ENCODE measurements around the gene ACP6. TPM values are rescaled to one million over a fixed set of nuclear protein-coding genes. Genes with fewer than 3 reads are reported as not detected.

The ACP6 gene
- total and polyA plus RNA-seq, 2 of the 13 experiments (the other 11 are each of a cell fraction or from before 2014, with no cell fraction given), result 18.1 to 33.7 TPM

DNA sequence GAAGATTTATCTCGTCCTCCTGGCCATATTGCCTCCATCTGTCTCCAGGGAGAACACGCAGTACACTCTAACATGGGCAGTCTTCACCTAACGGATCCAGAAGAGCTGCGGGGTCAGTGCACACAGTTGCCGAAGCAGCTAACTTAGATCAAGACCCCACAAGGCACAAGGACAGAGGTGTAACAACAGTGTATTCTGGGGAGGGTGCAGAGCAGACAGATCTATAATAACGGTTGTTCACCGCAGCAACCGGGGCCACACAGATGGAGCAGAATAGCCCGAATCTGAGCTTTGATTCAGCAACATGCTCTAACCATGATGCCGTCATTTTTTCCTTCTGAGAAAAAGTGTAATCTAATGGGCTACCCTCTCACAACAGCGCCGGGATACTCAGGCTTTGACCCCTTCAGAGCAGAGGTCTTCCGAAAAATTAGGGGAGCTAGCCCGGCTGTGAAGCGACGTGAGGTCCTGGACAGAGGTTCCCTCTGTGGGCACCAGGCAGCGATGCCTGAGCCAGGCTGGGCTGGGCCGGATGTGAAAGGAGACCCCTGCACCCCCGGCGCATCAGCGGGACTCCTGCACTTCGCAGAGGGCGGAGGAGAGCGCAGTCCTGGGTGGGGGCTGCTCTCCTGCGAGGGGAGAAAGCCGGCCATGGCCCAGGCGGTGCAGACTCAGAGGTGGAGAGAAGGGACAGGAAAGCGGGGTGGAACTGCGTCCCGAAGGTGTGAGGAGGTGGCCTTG lies 71.5 kb downstream of the ACP6 start (continued):
- TF ChIP-seq ZNF737 (CRISPR knock-in tag; IDR thresholded peaks at IDR 0.05; ENCODE audit: borderline replicate concordance) (no peak), SMC3 (IDR thresholded peaks at IDR 0.05; ENCODE audit: low read length) (no peak), SIX1 (CRISPR knock-in tag; IDR thresholded peaks at IDR 0.05; ENCODE audit: borderline replicate concordance) (no peak), SIX4 (CRISPR knock-in tag; IDR thresholded peaks at IDR 0.05) (no peak), JUN (CRISPR knock-in tag; IDR thresholded peaks at IDR 0.05) (no peak), ZNF672 (CRISPR knock-in tag; IDR thresholded peaks at IDR 0.05) (no peak), ZNF780A (CRISPR knock-in tag; IDR thresholded peaks at IDR 0.05) (no peak), ZC3H13 (CRISPR knock-in tag; IDR thresholded peaks at IDR 0.05) (no peak), ZNF772 (CRISPR knock-in tag; IDR thresholded peaks at IDR 0.05) (no peak), ZBTB7A (CRISPR knock-in tag; IDR thresholded peaks at IDR 0.05) (peak; percentile 59; the same call in 1 of the 2 replicates), TEAD3 (CRISPR knock-in tag; optimal IDR thresholded peaks at IDR 0.05; ENCODE audit: borderline replicate concordance) (no peak), KDM5B (CRISPR knock-in tag; IDR thresholded peaks at IDR 0.05; ENCODE audit: borderline replicate concordance) (peak; percentile 47; the same call in 1 of the 2 replicates), SMYD3 (CRISPR knock-in tag; IDR thresholded peaks at IDR 0.05) (no peak), JUND (CRISPR knock-in tag; IDR thresholded peaks at IDR 0.05) (no peak), ZNF256 (CRISPR knock-in tag; conservative IDR thresholded peaks at IDR 0.05) (no peak)
- TF ChIP-seq, protein P1, sequence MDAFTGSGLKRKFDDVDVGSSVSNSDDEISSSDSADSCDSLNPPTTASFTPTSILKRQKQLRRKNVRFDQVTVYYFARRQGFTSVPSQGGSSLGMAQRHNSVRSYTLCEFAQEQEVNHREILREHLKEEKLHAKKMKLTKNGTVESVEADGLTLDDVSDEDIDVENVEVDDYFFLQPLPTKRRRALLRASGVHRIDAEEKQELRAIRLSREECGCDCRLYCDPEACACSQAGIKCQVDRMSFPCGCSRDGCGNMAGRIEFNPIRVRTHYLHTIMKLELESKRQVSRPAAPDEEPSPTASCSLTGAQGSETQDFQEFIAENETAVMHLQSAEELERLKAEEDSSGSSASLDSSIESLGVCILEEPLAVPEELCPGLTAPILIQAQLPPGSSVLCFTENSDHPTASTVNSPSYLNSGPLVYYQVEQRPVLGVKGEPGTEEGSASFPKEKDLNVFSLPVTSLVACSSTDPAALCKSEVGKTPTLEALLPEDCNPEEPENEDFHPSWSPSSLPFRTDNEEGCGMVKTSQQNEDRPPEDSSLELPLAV (CRISPR knock-in tag; conservative IDR thresholded peaks at IDR 0.05; ENCODE audit: low read depth), result no peak
- TF ChIP-seq, protein P2, sequence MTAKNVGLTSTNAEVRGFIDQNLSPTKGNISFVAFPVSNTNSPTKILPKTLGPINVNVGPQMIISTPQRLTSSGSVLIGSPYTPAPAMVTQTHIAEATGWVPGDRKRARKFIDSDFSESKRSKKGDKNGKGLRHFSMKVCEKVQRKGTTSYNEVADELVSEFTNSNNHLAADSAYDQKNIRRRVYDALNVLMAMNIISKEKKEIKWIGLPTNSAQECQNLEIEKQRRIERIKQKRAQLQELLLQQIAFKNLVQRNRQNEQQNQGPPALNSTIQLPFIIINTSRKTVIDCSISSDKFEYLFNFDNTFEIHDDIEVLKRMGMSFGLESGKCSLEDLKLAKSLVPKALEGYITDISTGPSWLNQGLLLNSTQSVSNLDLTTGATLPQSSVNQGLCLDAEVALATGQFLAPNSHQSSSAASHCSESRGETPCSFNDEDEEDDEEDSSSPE (CRISPR knock-in tag; IDR thresholded peaks at IDR 0.05), result 0 out of 2 replicates have a peak, but pooled peaks have one; percentile 23
- TF ChIP-seq, protein P3, sequence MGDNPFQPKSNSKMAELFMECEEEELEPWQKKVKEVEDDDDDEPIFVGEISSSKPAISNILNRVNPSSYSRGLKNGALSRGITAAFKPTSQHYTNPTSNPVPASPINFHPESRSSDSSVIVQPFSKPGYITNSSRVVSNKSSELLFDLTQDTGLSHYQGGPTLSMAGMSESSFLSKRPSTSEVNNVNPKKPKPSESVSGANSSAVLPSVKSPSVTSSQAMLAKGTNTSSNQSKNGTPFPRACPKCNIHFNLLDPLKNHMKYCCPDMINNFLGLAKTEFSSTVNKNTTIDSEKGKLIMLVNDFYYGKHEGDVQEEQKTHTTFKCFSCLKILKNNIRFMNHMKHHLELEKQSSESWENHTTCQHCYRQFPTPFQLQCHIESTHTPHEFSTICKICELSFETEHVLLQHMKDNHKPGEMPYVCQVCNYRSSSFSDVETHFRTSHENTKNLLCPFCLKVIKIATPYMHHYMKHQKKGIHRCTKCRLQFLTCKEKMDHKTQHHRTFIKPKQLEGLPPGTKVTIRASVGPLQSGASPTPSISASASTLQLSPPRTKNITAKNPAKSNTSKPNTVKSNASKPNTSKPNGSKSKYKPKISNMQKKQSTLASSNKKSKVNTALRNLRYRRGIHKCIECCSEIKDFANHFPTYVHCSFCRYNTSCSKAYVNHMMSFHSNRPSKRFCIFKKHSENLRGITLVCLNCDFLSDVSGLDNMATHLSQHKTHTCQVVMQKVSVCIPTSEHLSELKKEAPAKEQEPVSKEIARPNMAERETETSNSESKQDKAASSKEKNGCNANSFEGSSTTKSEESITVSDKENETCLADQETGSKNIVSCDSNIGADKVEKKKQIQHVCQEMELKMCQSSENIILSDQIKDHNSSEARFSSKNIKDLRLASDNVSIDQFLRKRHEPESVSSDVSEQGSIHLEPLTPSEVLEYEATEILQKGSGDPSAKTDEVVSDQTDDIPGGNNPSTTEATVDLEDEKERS (CRISPR knock-in tag; IDR thresholded peaks at IDR 0.05), result no peak
- TF ChIP-seq, protein P4, sequence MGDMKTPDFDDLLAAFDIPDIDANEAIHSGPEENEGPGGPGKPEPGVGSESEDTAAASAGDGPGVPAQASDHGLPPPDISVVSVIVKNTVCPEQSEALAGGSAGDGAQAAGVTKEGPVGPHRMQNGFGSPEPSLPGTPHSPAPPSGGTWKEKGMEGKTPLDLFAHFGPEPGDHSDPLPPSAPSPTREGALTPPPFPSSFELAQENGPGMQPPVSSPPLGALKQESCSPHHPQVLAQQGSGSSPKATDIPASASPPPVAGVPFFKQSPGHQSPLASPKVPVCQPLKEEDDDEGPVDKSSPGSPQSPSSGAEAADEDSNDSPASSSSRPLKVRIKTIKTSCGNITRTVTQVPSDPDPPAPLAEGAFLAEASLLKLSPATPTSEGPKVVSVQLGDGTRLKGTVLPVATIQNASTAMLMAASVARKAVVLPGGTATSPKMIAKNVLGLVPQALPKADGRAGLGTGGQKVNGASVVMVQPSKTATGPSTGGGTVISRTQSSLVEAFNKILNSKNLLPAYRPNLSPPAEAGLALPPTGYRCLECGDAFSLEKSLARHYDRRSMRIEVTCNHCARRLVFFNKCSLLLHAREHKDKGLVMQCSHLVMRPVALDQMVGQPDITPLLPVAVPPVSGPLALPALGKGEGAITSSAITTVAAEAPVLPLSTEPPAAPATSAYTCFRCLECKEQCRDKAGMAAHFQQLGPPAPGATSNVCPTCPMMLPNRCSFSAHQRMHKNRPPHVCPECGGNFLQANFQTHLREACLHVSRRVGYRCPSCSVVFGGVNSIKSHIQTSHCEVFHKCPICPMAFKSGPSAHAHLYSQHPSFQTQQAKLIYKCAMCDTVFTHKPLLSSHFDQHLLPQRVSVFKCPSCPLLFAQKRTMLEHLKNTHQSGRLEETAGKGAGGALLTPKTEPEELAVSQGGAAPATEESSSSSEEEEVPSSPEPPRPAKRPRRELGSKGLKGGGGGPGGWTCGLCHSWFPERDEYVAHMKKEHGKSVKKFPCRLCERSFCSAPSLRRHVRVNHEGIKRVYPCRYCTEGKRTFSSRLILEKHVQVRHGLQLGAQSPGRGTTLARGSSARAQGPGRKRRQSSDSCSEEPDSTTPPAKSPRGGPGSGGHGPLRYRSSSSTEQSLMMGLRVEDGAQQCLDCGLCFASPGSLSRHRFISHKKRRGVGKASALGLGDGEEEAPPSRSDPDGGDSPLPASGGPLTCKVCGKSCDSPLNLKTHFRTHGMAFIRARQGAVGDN (CRISPR knock-in tag; IDR thresholded peaks at IDR 0.05), result peak; percentile 67
